Measurements from ENCODE around the gene RCSD1.

DNA sequence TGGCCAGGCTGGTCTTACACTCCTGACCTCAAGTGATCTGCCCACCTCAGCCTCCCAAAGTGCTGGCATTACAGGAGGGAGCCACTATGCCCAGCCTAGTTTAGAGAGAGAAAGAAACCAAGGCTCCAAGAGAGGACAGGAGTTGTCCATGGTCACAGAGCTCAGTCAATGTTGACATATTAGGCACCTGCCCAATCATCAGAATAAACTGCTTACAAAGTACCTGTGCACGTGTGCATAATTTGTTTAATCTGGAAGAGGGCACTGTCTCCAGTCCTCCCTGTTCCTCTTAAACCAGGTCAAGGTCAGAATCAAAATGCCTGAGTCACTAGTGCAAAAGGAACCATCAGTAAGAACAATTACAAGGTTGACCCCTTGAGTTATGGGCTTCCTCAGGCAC is 71.5 kb downstream of the RCSD1 start:
- TF ChIP-seq POLR2A (IDR thresholded peaks at IDR 0.05; ENCODE audit: low read depth, low read length) = no peak
- TF ChIP-seq, protein P1, sequence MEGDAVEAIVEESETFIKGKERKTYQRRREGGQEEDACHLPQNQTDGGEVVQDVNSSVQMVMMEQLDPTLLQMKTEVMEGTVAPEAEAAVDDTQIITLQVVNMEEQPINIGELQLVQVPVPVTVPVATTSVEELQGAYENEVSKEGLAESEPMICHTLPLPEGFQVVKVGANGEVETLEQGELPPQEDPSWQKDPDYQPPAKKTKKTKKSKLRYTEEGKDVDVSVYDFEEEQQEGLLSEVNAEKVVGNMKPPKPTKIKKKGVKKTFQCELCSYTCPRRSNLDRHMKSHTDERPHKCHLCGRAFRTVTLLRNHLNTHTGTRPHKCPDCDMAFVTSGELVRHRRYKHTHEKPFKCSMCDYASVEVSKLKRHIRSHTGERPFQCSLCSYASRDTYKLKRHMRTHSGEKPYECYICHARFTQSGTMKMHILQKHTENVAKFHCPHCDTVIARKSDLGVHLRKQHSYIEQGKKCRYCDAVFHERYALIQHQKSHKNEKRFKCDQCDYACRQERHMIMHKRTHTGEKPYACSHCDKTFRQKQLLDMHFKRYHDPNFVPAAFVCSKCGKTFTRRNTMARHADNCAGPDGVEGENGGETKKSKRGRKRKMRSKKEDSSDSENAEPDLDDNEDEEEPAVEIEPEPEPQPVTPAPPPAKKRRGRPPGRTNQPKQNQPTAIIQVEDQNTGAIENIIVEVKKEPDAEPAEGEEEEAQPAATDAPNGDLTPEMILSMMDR (conservative IDR thresholded peaks at IDR 0.05; ENCODE audit: low read depth, low read length) = no peak
- no peak for TF ChIP-seq CHD1 (IDR thresholded peaks at IDR 0.05; ENCODE audit: low read depth, low read length)
- no peak for TF ChIP-seq CEBPB (IDR thresholded peaks at IDR 0.05; ENCODE audit: low read depth, low read length)
- no peak for TF ChIP-seq FOS (IDR thresholded peaks at IDR 0.05; ENCODE audit: low read depth, low read length)
- no peak for TF ChIP-seq ELK1 (IDR thresholded peaks at IDR 0.05; ENCODE audit: borderline replicate concordance, low read depth, low read length)
- TF ChIP-seq RAD21 (IDR thresholded peaks at IDR 0.05; ENCODE audit: low read length) = no peak
- no peak for TF ChIP-seq USF2 (IDR thresholded peaks at IDR 0.05; ENCODE audit: low read depth, low read length)
- no peak for TF ChIP-seq MXI1 (IDR thresholded peaks at IDR 0.05; ENCODE audit: borderline replicate concordance, low read depth, low read length)
- no peak for TF ChIP-seq RCOR1 (IDR thresholded peaks at IDR 0.05; ENCODE audit: insufficient replicate concordance, low read length)
- no peak for TF ChIP-seq SMC3 (IDR thresholded peaks at IDR 0.05; ENCODE audit: low read depth, low read length)
- TF ChIP-seq BHLHE40 (IDR thresholded peaks at IDR 0.05; ENCODE audit: low read depth, low read length) = no peak
- no peak for TF ChIP-seq MAFK (IDR thresholded peaks at IDR 0.05; ENCODE audit: low read depth, low read length)

All from IMR-90 (cell line).